GM23338 (cell line): ENCODE results near the gene TBRG4. TPM values are rescaled to one million over a fixed set of nuclear protein-coding genes. Genes with fewer than 3 reads are reported as not detected.

Experiments used
- ETS1 ChIP-seq: IDR thresholded peaks from 2 replicates; pipeline ENCODE4 v1.6.1; 2016; ENCODE audit warnings: antibody characterized with exemption
- EZH2 ChIP-seq: fragments of 200-600 bp; sonication (generic); IDR thresholded peaks from one replicate; pipeline ENCODE4 v1.8.0; 2017; ENCODE audit warnings: antibody characterized with exemption, mild to moderate bottlenecking, low read depth; ENCODE audit not compliant: unreplicated experiment
- EZH2phosphoT487 ChIP-seq: fragments of 200-600 bp; sonication (generic); IDR thresholded peaks from one replicate; pipeline ENCODE4 v1.8.1; 2018; ENCODE audit warnings: antibody characterized with exemption; ENCODE audit not compliant: unreplicated experiment
- JUNB ChIP-seq: IDR thresholded peaks from one replicate; pipeline ENCODE4 v1.6.1; 2016; ENCODE audit warnings: antibody characterized with exemption; ENCODE audit not compliant: unreplicated experiment
- NANOG ChIP-seq: IDR thresholded peaks from 2 replicates; pipeline ENCODE4 v1.6.1; 2016; ENCODE audit warnings: antibody characterized with exemption, borderline replicate concordance
- POLR2AphosphoS5 ChIP-seq: IDR thresholded peaks from 2 replicates; pipeline ENCODE4 v1.6.1; 2016; ENCODE audit warnings: antibody characterized with exemption, low read depth
- STAT1 ChIP-seq: IDR thresholded peaks from one replicate; pipeline ENCODE4 v1.6.1; 2016; ENCODE audit warnings: antibody characterized with exemption; ENCODE audit not compliant: unreplicated experiment
- ZNF331 ChIP-seq: fragments of 250-450 bp; sonication (Bioruptor Pico); IDR thresholded peaks from 2 replicates; pipeline ENCODE4 v1.5.0; 2020; ENCODE audit warnings: low read depth, mild to moderate bottlenecking, moderate library complexity
- ZNF462 ChIP-seq: fragments of 250-450 bp; sonication (Bioruptor Pico); IDR thresholded peaks from 2 replicates; pipeline ENCODE4 v1.5.0; 2020; ENCODE audit warnings: mild to moderate bottlenecking, moderate library complexity
- polyA plus RNA-seq: library from polyadenylated mRNA; unstranded; fragments of >200 nt; fragmentation: Nextera tagmentation; extraction: Ambion mirVana; gene quantifications from 2 replicates; pipeline ENCODE4 v1.2.1, GENCODE V29; 2016
- total RNA-seq: library from RNA; depleted of rRNA; stranded (reverse); fragments of >200 nt; shearing (Covaris generic); gene quantifications from 2 replicates; pipeline ENCODE4 v1.2.3, GENCODE V29; 2014

Gene TBRG4
- total and polyA plus RNA-seq, 2 experiments from 2014 or later: 72.5 to 162 TPM

GRCh38 chr7:45074528-45075354 lies 36.8 kb downstream of the TBRG4 start (continued):
- TF ChIP-seq ZNF462 (CRISPR knock-in tag) (no peak), EZH2 (no peak), STAT1 (no peak), NANOG (no peak), POLR2AphosphoS5 (no peak), JUNB (no peak), ETS1 (no peak), EZH2phosphoT487 (no peak), ZNF331 (CRISPR knock-in tag) (no peak)
